Osteoblast (primary cell): ENCODE data around the gene OPCML. TPM values are rescaled to one million over a fixed set of nuclear protein-coding genes. Genes with fewer than 3 reads are reported as not detected.

Experiments used
- DNase-seq: peaks from one replicate; pipeline ENCODE4 v3.0.0; 2011; ENCODE audit warnings: low spot score, mixed read lengths; ENCODE audit not compliant: insufficient read length; ENCODE audit errors: missing footprints
- H2AFZ ChIP-seq: 2 replicates; pipeline ENCODE4 v1.6.0; 2011; ENCODE audit warnings: mild to moderate bottlenecking, low read length
- H3K27ac ChIP-seq: 2 replicates; pipeline ENCODE4 v1.5.1; 2011; ENCODE audit warnings: mild to moderate bottlenecking, low read depth, low read length, moderate library complexity
- H3K27me3 ChIP-seq: 2 replicates; pipeline ENCODE4 v1.6.0; 2012; ENCODE audit warnings: mild to moderate bottlenecking, control low read depth, inconsistent platforms, low read length, moderate library complexity; ENCODE audit not compliant: insufficient read depth
- H3K36me3 ChIP-seq: 2 replicates; pipeline ENCODE4 v1.5.1; 2011; ENCODE audit warnings: mild to moderate bottlenecking, low read length, control low read depth, moderate library complexity; ENCODE audit not compliant: insufficient read depth
- H3K4me1 ChIP-seq: 2 replicates; pipeline ENCODE4 v1.5.1; 2011; ENCODE audit warnings: mild to moderate bottlenecking, low read length, control low read depth, moderate library complexity; ENCODE audit not compliant: insufficient read depth
- H3K4me2 ChIP-seq: 2 replicates; pipeline ENCODE4 v1.6.0; 2011; ENCODE audit warnings: mild to moderate bottlenecking, low read length; ENCODE audit not compliant: insufficient read depth
- H3K4me3 ChIP-seq: fragments of 200-600 bp; sonication (generic); 3 replicates; pipeline ENCODE4 v1.5.1; 2012; ENCODE audit warnings: mild to moderate bottlenecking, low read length, inconsistent platforms; ENCODE audit not compliant: insufficient read depth
- H3K79me2 ChIP-seq: 2 replicates; pipeline ENCODE4 v1.6.0; 2012; ENCODE audit warnings: mild to moderate bottlenecking, low read length, control low read depth, inconsistent platforms; ENCODE audit not compliant: insufficient read depth
- H3K9me3 ChIP-seq: 2 replicates; pipeline ENCODE4 v1.5.1; 2011; ENCODE audit warnings: low read depth, low read length, control low read depth
- H4K20me1 ChIP-seq: 2 replicates; pipeline ENCODE4 v1.6.0; 2012; ENCODE audit warnings: mild to moderate bottlenecking, low read length, control low read depth; ENCODE audit not compliant: insufficient read depth
- total RNA-seq: library from RNA; depleted of rRNA; stranded (reverse); fragments of >200 nt; gene quantifications from 2 replicates; pipeline ENCODE4 v1.2.3, GENCODE V29; 2012
- TF ChIP-seq, protein P1 (sequence below): IDR thresholded peaks from 2 replicates; pipeline ENCODE4 v1.5.1; 2011; ENCODE audit warnings: mild to moderate bottlenecking, low read depth, low read length, moderate library complexity; ENCODE audit errors: extremely low read depth

OPCML gene
- total RNA-seq, 1 donor = 0.36 TPM

DNA sequence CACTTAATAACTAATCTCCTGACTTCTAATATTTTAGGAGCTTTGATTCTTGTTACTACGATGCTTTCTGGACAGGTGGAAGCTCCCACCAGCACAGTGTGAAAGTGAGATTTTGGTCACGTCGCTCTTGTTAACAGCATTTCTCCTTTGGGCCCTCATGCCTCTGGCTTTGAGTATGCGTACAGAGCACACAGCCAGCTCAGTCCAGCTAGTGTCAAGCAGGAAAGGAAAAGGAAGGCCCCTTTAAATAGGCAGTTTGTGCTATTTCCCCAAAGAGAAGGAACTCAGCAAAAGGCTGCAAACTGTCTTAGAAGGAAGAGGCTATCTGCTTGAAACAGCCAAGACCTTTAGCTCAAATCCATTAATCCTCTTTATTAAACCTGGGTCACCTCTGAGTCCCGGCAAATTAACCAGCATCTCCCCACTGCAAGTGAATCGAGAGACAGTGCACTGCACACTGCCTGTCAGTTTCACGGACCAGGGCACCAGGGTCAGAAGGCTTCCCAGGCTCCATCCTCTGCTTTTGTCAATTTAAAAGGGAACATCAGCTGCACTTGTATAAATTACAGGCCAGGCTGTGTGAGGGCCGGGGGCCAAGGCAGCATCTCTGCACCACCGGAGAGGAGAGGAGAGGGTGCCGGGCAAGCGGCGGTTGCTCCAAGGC is 34.7 kb downstream of the OPCML start:
- no peak overlapping the region for H3K4me2 ChIP-seq
- H3K79me2 ChIP-seq = no peaks in the 10 kb centered on the region
- no peaks in the 10 kb centered on the region for H4K20me1 ChIP-seq
- no peak overlapping the region for H3K27ac ChIP-seq
- no peaks in the 10 kb centered on the region for H3K4me1 ChIP-seq
- TF ChIP-seq, protein P1, sequence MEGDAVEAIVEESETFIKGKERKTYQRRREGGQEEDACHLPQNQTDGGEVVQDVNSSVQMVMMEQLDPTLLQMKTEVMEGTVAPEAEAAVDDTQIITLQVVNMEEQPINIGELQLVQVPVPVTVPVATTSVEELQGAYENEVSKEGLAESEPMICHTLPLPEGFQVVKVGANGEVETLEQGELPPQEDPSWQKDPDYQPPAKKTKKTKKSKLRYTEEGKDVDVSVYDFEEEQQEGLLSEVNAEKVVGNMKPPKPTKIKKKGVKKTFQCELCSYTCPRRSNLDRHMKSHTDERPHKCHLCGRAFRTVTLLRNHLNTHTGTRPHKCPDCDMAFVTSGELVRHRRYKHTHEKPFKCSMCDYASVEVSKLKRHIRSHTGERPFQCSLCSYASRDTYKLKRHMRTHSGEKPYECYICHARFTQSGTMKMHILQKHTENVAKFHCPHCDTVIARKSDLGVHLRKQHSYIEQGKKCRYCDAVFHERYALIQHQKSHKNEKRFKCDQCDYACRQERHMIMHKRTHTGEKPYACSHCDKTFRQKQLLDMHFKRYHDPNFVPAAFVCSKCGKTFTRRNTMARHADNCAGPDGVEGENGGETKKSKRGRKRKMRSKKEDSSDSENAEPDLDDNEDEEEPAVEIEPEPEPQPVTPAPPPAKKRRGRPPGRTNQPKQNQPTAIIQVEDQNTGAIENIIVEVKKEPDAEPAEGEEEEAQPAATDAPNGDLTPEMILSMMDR = no peak
- H3K4me3 ChIP-seq = no peak overlapping the region
- no peaks in the 10 kb centered on the region for H3K36me3 ChIP-seq
- H3K9me3 ChIP-seq = no peaks in the 10 kb centered on the region
- DNase-seq = no peak
- no peaks in the 10 kb centered on the region for H3K27me3 ChIP-seq
- H2AFZ ChIP-seq = no peak overlapping the region

DNA sequence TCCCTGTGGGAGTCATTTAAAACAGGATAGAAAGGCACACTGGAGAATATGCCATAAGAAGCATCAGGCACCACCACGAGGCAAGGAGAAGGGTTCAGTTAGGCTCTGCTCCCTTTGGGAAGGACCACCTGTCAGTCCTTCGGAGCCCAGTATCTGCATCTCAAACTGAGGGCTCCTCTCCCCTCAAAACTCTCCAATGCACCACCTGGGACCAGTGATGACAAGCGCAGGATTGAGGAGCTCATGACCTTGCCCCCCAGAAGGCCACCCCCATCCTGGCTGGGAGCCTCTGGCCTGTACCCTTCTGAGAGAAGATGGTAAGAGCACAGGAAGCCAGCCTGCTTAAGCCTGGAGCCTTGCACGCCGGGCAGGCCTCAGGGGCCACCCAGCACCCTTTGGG is 39.4 kb downstream of the OPCML start:
- no peaks in the 10 kb centered on the region for H3K36me3 ChIP-seq
- TF ChIP-seq, protein P1 = no peak
- H3K4me3 ChIP-seq = no peak overlapping the region
- H2AFZ ChIP-seq = no peak overlapping the region
- H3K27ac ChIP-seq = no peak overlapping the region
- no peak for DNase-seq
- H3K4me2 ChIP-seq = no peak overlapping the region
- H3K27me3 ChIP-seq = no peaks in the 10 kb centered on the region
- no peaks in the 10 kb centered on the region for H3K4me1 ChIP-seq
- H3K79me2 ChIP-seq = no peaks in the 10 kb centered on the region
- H4K20me1 ChIP-seq = no peaks in the 10 kb centered on the region
- no peaks in the 10 kb centered on the region for H3K9me3 ChIP-seq

DNA sequence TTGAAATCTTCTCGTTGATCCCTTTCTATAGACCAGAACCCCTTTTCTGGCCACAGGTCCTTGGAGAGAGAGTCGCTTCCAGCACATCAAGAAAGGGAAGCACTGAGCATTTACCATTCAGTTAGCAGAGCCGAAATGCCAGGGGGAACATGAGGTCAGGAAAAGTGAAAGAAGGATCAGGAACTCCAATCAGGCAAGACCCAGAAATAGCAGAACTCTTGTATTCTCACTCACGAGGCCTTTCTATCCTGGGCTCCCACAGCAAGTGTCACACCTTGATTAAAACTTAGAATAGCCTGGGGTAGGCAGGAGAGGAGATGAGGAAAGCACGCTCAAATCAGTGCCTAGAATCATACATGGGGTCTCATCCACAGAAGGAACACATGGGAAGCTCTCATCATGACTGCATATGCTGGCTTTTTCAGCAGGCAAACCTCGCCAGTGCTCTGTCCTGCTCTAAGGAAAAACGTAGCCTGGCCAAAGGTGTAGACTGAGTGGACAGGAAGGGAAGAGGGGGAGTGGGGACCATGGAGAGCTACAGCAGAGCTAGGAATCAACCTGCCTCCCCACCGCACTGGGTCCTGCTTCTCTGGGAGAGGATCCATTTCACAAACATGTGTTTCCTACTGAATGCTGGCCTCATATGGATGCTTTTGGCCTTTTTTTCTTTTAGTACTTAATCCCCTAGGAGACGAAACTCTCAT is 40.5 kb downstream of the OPCML start:
- Histone ChIP-seq H3K4me1 (no peaks in the 10 kb centered on the region), H3K79me2 (no peaks in the 10 kb centered on the region), H3K4me3 (no peak overlapping the region), H4K20me1 (no peaks in the 10 kb centered on the region), H3K36me3 (no peaks in the 10 kb centered on the region), H3K9me3 (no peaks in the 10 kb centered on the region), H3K27me3 (no peaks in the 10 kb centered on the region), H2AFZ (no peak overlapping the region), H3K4me2 (no peak overlapping the region), H3K27ac (no peak overlapping the region)
- DNase-seq = no peak
- TF ChIP-seq, protein P1 = no peak

DNA sequence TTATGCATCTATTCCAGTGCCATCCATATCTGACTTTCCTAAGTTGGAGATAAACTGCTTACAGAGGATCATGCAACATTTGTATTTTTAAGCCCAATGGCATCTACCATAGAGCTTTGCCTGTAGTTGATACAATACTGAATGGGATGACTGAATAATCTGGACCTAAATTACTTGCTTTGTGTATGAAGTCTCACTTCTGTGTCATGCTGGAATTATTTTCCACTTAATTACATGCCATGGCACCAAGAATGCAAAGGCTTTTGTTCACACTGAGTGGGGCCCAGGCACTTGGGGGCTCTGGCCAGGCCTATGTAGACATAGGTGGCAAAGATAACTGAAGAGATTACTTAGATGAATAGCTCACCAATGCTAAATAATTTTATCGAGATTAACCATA is 51.6 kb downstream of the OPCML start:
- H3K79me2 ChIP-seq = no peaks in the 10 kb centered on the region
- H3K27ac ChIP-seq = no peak overlapping the region
- no peaks in the 10 kb centered on the region for H3K27me3 ChIP-seq
- H2AFZ ChIP-seq = no peak overlapping the region
- no peaks in the 10 kb centered on the region for H3K36me3 ChIP-seq
- no peak for DNase-seq
- no peaks in the 10 kb centered on the region for H3K4me1 ChIP-seq
- H3K4me2 ChIP-seq = no peak overlapping the region
- H4K20me1 ChIP-seq = no peaks in the 10 kb centered on the region
- peaks cover 3% of the 10 kb centered on the region for H3K9me3 ChIP-seq
- TF ChIP-seq, protein P1 = no peak
- H3K4me3 ChIP-seq = no peak overlapping the region
